Stimulated activated CD8-positive, alpha-beta memory T cell treated with anti-CD3 and anti-CD28 coated beads, Interleukin-12 subunit alpha, Interleukin-12 subunit beta, amount 100 ng/mL, for 1 hour (primary cell): ENCODE measurements around the gene MON2.
A peak's percentile ranks its signal among the peaks of the same experiment; 100 is the strongest.
"Not testable (repeated sequence)": the region's sequence is repeated elsewhere in the genome, so short reads cannot be mapped to it uniquely, and the experiment has no call there.

Source experiments
- DNase-seq: peaks from one replicate; pipeline ENCODE4 v3.0.0-alpha.2; 2020; ENCODE audit warnings: low read depth

The MON2 gene

DNA sequence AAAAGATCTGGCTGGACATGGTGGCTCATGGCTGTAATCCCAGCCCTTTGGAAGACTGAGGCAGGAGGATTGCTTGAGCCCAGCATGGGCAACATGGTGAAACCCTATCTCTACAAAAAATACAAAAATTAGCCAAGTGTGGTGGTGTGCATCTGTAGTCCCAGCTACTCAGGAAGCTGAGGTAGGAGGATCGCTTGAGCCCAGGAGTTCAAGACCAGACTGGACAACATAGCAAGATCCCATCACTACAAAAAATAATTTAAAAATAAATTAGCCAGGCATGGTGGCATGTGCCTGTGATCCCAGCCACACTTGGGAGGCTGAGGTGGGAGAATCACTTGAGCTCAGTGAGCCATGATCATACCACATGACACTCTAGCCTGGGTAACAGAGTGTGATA, 92.7 kb downstream of the MON2 start:
- not testable (repeated sequence) for DNase-seq

DNA sequence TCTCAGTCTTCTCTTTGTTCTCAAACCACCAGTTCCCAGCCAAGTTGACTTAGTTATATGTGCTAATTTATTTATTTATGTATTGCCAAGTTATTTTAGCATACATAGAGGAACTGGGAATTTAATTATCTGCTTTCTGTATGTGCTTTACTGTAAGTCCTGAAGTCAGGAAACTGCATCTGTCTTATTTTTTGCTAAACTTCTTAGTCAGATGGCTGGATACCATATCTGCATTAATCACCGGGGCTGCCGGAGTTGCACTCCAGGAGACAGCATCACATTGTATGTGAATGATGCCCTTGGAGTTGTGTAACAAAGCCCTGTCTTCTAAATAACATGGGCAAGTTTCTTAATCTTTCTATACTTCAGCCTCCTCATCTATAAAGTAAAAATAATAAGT, 96.2 kb downstream of the MON2 start:
- DNase-seq: no peak

DNA sequence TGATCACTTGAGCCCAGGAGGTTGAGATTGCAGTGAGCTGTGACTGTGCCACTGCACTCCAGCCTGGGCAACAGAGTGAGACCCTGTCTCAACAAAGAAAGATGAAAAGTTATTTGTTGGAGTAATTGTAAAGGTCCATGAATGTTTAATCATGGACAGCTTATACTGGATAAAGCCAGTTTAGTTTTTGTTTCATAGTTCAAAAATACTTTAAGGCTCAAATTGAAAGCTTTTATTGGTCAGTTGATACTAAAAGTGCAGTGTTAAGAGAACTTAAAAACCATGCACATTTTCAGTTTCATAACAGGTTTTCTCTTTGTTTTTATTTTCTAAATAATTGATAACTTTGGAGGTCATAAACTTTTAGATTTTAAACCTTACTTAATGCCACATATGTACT, 108.4 kb downstream of the MON2 start:
- no peak for DNase-seq

DNA sequence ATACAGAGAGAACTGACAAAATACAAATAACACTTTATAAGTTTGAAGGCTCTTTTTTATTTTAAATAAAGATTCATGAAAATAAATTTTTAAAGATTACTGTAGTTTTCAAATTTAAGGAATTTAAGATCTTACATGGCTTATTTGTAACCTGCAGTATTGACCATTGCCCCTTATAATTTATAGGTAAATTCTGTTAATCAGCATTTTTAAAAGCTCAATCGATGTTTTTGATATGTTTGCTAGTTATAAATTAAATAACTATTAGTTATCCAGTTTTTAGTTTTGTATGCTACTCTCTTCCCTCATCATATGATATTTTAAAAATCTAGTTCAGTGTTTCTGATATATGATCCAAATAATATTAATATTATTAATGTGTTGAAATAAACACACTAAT, 109.9 kb downstream of the MON2 start:
- DNase-seq: no peak

DNA sequence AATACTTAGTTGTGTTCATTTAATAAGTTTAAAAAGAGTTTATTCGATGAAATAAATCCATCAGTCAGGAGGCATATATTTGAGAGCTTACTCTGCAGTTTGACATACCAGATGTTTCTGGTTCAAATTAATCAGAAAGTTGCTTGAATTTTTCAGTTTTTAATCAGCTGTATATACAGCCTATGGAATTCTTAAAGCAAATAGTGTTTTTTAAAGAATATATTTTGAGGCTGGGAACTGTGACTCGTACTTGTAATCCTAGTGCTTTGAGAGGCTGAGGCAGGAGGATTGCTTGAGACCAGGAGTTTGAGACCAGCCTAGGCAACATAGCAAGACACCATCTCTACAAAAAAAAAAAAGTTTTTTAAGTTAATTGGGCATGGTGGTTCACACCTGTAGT, 112.1 kb downstream of the MON2 start:
- no peak for DNase-seq

DNA sequence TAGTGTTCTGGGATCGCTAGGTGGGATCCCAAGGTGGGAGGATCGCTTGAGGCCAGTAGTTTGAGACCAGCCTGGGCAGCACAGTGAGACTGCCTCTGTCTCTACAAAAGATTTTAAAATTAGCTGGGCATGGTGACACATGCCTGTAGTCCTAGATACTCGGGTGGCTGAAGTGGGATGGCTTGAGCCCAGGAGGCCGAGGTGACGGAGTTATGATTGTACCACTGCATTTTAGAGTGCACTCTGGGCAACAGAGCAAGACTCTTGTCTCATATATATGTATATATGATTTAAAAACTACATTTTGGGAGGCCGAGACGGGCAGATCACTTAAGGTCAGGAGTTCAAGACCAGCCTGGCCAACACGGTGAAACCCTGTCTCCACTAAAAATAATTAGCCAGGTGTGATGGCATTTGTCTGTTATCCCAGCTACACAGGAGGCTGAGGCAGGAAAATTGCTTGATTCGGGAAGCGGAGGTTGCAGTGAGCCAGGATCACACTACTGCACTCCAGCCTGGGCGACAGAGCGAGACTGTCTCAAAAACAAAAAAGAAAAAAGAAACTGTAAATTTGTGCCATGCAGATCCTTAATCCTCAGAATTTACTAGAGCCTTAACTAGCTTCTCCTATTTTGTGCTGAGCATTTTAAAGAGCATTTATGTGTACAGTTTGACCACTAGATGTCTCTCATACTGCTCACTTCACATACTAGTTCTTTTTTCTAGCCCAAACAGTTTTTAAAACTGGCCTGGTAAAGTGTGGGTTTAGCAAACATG, 114.8 kb downstream of the MON2 start:
- DNase-seq: no peak

DNA sequence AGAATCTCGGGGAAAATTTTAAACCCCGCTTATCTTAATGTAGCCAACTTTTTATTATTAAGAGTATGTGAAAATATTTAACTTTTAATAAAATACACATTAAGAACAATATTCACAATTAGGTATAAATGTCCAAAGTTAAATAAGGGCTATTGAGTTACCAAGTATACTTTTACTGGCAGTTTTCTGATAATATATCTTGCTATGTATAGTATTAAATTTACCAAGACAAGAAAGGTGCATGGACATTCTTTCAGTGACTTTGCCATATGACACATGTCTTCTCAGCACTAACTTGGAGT, 115.4 kb downstream of the MON2 start:
- no peak for DNase-seq

DNA sequence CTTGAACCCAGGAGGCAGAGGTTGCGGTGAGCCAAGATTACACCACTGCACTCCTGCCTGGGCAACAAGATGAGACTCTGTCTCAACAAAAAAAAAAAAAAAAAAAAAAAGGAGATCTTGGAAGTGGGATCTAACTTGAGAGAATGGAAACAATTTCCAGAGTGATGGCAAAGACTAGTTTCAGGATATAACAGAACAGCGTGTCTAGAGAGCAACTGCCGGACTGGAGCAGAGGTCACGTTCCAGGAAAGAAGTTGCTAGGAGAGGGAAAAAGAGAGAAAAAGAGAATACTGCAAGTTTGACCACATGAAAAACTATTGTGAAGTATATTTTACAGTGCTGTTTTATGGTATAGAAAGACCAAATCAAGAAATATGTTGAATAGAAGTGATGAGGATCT, 118.0 kb downstream of the MON2 start:
- no peak for DNase-seq

DNA sequence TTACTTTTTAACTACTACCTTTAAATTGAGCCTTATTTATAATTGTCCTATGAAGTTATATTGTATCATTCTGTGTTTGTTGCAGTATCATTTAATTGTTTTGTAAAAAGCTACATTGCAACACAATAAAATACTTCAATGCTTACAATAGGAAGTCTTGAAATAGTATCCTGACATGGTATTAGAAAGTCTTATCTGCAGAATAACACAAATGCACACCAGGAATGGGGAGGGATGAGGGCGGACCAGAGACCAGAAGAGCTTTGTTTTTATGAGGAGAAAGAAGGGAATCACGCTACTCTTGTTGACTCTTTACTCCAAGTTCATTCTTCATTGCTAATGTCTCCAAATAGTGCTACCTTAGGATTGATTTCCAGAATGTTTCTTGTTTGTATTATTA, 120.2 kb downstream of the MON2 start:
- DNase-seq: no peak

DNA sequence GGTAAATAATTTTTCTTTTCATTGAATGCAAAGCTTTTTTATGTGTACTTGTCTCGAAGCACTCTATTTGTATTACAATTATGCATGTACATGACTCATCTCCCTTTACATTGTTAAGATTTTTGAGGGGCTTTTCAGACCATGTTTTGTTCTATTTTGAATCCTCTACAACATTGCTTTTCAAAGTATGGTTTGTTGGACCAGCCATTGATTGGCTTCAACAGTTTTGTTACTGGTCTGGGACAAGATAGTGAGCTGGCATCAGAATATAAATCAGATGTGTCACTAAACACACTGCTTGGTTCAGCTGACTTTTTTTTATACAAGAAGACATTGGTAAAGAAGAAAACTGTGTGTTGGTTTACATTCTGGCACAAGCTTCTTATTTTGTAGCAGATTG, 122.3 kb downstream of the MON2 start:
- DNase-seq: no peak

DNA sequence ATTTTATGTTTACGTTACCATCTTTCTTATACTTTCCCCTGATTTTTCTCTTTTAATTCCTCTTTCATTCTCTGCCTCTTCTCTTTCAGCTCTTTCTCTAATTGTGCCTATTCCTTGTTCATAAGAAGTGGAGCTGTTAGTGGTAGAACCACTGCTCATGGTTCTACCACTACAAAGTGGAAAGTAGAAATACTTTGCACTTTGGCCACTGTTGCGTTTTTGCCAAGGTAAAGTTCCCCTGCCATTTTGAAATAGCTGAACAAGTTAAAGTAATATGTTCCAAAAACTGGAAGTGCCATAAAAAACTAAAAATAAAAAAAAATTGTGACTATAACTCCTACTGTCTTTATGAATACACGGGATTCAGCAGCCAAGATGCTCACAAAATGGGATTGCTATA, 130.6 kb downstream of the MON2 start:
- DNase-seq: no peak

DNA sequence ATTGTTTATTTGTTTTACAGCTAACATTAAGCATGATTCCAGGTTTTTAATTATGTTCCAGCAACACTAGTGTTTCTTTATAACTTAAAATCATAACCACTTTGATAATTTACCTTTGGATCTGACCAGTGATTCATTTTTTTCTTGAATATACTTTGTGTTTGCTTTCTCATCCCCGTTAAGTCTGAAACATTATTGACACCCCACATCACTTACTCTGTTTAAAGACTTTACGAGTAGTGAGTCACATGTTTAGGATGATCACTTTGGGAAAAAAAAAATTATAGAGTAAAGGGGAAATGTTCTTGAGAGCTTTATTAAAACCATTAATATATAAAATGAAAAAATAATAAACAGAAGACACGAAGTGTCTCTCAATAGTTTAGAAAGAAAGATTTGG, 132.2 kb downstream of the MON2 start:
- DNase-seq: no peak

DNA sequence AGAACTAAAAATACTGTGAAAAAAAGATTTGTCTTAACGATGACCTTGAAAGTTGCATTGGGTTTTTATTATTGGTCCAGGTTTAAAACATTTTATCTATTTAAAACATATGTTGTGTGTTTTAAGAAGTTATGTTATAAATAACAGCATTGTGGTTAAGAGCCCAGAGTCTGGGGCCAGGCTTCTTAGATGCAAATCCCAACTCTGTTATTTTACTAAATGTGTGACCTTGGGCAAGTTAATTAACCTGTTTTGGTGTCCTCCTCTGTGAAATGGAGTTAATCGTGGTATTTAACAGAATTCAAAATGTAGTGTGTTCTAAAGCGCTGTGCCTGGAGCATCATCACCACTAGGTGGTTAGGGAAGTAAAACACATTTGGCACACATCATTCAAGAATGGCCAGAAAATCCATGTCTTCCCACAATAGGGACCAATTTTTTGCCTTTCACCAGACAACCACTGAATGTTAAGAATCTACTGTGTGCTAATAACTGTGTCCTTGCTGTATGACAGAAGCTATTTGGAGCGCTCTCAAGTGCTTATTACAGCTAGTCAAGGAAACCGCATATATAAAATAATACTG, 133.3 kb downstream of the MON2 start:
- DNase-seq: no peak

DNA sequence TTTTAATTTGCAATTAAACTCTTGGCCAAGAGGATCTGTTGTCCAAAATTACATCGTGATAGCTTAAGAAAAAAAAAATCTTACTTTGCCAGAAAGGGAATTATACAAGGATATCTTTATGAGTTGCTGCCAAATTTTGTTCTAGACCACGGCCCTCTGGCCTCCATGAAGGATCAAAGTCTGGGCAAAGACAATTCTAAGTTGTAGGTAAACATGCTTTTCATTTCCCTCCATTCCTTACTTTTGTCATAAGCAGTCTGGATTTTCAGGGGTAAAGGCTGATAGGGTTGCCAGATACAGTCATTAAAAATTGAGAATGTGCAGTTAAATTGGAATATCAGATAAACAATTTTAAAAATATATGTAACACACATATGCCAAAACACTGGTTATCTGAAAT, 135.1 kb downstream of the MON2 start:
- no peak for DNase-seq

DNA sequence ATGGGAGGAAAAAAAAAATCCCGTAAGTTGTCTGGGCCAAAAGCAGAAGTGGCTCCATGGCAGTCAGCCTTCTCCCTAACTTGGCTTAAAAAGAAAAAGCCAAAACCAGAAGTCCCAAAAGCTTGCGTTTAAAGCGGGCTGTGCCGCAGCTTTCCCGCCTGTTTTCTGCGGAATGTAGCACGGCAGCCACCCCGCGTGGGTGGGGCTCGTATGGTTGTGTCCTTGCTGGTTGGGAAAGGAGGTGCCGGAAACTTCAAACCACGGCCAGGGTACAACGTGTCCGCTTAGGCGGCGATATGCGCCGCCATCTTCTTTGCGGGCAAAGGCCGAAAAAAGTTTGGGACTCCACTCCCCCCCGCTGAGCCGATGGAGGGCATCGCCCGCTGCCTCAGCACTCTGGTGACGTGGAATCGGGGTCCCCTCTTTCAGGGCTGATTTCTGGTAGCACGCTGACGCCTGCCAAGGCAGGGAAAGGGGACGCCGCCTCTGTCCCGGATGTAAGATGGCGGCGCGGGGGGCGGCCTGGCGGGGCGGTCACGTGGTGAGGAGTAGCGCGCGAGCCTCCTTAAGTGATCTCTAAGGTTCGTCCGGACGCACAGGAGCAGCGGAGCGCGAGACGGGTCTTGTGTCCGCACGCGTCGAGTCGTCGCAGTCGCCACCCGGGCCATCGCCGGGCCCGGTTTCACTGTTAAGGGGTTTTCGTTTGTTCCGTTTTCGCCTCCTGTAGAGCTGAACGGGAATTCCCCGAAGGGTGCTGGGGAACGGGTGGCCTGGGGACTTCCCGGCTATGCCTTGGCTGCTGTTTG, 135.8 kb downstream of the MON2 start:
- peak; percentile 75 for DNase-seq

DNA sequence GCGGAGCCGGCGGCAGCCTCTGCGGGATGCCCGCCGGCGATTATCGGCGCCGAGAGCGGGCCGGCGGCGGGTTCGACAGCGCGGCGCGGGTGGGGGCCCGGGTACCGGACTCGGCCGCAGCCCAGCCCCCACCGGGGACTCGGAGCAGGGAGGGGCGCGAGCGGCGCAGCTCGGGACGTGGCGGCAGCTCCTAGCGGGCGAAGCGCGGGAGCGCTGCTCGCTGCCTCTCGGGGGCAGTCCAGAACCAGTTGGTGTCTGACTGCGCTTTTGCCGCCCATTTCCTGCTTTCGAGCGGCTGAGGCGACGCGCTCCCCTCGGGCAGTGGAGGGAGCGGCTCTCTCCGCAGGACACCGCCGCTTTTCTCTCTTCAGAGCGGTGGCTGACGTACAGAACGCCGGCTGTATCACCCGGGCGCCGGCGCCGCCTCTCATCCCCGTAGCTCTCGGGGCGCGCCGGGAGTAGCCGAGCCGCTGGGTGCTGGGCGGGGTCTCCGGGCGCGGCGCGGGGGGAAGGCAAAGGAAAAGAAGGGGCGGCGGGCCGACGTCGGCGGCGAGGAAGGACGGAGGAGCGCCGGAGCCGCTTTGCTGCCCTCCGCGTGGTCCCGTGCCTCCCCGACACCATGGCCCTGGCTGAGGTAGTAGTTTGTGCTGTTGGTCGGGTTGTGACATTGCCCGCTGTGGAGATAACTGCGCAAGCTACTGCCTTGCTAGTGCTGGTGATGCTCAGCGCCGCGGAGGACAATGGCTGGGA, 136.6 kb downstream of the MON2 start:
- DNase-seq: peak; percentile 65

DNA sequence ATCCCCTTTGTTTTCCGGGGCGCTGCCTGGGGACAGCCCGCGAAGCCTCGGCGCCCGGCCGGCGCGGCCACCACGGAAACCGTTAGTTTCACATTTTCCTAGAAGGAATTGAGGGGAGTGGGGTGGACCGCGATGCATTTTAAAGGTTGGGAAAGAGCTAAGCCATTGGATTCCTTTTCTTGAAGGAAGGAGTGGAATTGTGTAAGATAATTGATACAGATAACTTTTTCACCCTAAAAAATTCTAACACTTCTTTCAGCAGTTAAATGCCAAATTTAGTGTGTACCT, 137.1 kb downstream of the MON2 start:
- DNase-seq: no peak

DNA sequence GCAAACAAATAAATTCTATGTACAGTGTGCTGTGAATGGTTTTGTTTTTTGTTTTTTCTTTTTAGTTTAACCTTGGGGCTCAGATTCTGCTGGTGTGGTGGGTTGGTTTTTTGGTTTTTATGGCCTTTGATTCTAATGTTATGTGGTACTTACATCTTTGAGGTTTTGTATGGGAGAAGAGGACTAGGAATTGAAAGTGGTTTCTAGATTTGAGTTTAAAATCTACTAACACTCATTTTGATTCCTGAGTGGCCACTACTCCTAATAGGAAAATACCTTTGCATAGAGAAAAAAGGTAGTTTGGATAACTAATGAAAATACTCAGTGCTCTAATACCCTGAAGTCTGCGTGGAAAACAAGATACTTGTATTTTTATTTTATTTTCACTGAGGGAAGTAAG, 137.7 kb downstream of the MON2 start:
- no peak for DNase-seq

DNA sequence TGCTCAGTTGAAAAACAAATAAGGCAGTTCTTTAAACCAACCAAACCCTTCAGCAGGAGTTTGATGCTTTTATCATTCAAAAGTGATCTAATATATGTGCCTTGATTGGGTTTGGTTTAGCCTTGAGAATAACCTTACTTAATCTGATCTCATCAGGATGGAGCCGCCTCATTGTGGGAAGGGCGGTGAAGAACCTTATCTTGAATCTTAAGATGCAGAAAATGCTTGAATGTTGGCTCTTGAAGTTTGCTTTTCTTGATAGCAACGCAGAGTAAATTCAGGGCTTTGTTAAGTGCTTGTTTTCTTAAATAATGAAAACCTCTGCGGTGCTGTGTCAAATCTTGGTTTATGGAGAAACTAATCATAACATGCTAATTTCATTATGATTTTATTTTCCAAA, 138.2 kb downstream of the MON2 start:
- no peak for DNase-seq

DNA sequence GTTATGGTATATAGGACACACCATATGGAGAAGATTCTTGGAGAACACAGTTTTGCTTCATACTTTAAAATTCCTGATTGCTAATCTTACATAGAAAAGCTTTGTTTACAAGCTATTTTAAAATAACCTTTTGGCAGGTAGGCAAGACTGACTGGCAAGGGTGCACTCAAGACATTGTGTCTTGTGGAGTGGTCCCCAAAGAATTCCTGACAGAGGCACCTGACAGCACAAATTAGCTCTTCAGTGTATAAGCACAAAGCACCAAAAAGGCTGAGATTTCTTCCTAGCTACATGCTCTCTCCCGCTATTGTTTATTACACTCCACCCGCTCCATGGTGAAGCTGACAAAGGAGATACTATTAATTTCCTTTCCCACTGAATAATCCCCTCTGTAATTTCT, 139.4 kb downstream of the MON2 start:
- DNase-seq: no peak

DNA sequence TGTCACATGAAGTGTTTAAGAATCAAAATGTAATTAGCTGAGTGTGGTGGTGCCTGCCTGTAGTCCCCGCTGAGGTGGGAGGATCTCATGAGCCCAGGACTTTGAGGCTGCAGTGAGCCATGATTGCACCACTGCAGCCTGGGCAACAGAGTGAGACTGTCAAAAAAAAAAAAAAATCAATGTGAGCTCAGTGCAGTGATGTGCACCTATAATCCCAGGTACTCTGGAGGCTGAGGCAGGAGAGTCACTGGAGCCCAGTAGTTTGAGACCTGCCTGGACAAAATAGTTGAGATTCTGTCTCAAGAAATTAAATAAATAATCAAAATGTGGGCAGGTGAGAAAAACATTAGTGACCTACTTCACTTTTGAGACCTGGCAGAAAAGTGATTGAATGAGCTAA, 140.0 kb downstream of the MON2 start:
- no peak for DNase-seq

DNA sequence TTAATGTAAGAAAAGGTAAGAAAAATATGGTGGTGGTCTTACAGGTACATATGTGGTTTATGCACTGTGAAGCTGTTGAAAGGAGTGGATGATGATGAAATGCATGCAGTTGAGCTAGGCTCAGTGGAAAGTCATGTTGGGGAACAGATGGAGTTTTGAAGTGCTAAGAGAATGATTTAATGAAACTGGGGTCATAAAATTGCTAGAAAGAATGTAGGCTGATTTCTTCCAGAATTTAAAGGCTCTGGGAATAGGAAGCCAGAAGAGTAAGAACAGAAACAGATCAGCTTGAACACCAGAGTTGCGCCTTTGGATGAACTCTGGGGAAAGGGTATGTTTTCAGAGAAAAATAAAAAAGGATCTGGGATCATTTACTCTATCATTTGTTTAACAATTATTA, 146.5 kb downstream of the MON2 start:
- no peak for DNase-seq

DNA sequence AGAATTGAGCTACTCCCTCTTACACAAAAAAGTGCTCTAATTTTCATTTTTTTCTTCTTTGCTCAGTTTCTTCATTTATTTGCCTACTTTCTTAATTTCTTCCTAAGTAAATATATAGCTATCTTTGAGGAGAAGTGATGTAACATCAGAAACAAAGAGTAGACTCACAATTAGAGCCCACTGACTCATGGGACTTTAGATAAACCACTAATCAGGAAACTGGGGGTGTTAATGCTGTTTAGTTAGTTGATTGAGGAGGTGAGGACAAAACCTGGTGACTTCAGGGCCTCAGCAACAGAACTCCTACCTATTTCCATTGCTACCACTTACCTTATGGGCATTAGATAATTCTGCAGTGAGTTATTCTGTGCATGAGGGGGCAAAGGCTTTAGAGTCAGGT, 151.7 kb downstream of the MON2 start:
- no peak for DNase-seq
